ENCODE data around the gene CHST5. TPM values are rescaled to one million over a fixed set of nuclear protein-coding genes. Genes with fewer than 3 reads are reported as not detected.

CHST5 gene
- total RNA-seq, 5 donors from 2014 or later (not counting 1 experiment from before 2014, with no cell fraction given): 0.09 TPM; not detected in 4

DNA sequence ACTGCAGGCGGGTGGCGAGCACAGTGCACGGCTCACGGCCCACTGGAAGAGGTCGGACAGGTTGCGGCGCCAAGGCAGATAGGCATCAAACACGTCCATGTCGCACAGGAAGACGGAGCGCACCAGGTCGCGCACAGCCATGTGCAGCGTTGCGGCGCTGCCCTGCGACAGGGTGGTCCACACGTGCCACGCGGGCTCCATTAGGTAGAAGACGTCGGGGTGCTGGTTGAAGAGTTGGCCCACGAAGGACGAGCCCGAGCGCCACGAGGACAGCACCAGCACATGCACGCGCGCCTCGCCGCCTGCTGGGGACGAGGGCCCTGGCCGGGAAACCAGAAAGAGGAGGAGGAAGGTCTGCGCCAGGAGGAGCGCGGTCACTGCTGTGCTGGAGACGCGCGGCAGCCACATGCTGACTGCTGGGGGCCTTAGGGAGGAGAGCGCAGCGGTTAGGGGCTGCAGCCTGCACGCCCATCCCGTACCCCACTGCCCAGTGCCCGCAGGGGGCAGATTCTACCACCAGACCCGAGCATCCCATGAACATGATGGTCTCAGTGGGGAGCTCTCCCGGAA, 56.4 kb downstream of the CHST5 start:
- POLR2A ChIA-PET: no interaction called here
- WGBS (ENCODE audit: insufficient coverage): 97% methylated on average over 47 of the region's 47 CpGs
- no peaks in the 10 kb centered on the region for H3K4me1 ChIP-seq (ENCODE audit: control insufficient read depth in 1 of 2, extremely low read depth in 1 of 2, insufficient read depth in 2 of 2, low read length in 2 of 2)
- no peaks in the 10 kb centered on the region for H3K36me3 ChIP-seq (ENCODE audit: control insufficient read depth in 2 of 2, extremely low read depth in 1 of 2, insufficient read depth in 1 of 2, low read length in 1 of 2)
- Mint-ChIP-seq H3K27me3 (peaks cover 14 to 22% of the 10 kb centered on the region in 2 donors), H3K36me3 (no peaks in the 10 kb centered on the region), H3K27ac (no peak overlapping the region), H3K4me1 (no peaks in the 10 kb centered on the region), H3K4me3 (no peak overlapping the region), H3K9me3 (no peaks in the 10 kb centered on the region)
- CTCF ChIA-PET: no interaction called here
- DNase-seq: no peak
- no peak overlapping the region for H3K27ac ChIP-seq (ENCODE audit: low read length)
- H3K27me3 ChIP-seq (replicated peaks in 1 of 2; ENCODE audit: control insufficient read depth in 2 of 2, extremely low read depth in 1 of 2, insufficient read depth in 2 of 2, low read length in 1 of 2): peaks cover 0 to 19% of the 10 kb centered on the region in 2 experiments
- no peaks in the 10 kb centered on the region for H3K9me3 ChIP-seq
- no peak for ATAC-seq (replicated peaks in 1 of 4)
- H3K4me3 ChIP-seq (ENCODE audit: control insufficient read depth in 1 of 2, extremely low read depth in 1 of 2, low read length in 1 of 2): no peak overlapping the region

Other genes starting within 250 kb of the CHST5 start
- gene CFDP1, start 102.6 kb downstream of the CHST5 start, total RNA-seq: 10 to 100 TPM; 30.8 to 36.5 (median 34.2) TPM
- 10 to 100 TPM; 37.7 to 45.8 (median 41.9) TPM for gene TMEM170A, start 71.4 kb downstream of the CHST5 start, total RNA-seq
- under 1 TPM in 2 of 5 donors, not detected in 3; 0.15 to 0.16 TPM for gene CHST6, start 40.7 kb downstream of the CHST5 start, total RNA-seq
- gene TMEM231, start 20.1 kb upstream of the CHST5 start, total RNA-seq: 1 to 10 TPM; 1.5 to 3.0 (median 2.1) TPM
- gene GABARAPL2, start 30.3 kb upstream of the CHST5 start, total RNA-seq: 10 to 100 TPM; 70.9 to 78.6 (median 76.4) TPM
- 10 to 100 TPM; 62.9 to 79.2 (median 72.0) TPM for gene ADAT1, start 87.2 kb upstream of the CHST5 start, total RNA-seq
- 100 to 1,000 TPM; 121 to 151 (median 128) TPM for gene KARS1, start 111.6 kb upstream of the CHST5 start, total RNA-seq
- gene TERF2IP, start 111.7 kb upstream of the CHST5 start, total RNA-seq: 100 to 1,000 TPM in 1 of 5 donors, 10 to 100 TPM in 4; 86.0 to 104 (median 94.0) TPM
- gene CPHXL2, start 140.9 kb upstream of the CHST5 start, total RNA-seq: not detected
- gene DUXB, start 165.4 kb upstream of the CHST5 start, total RNA-seq: not detected
- not detected for gene CPHXL, start 190.4 kb upstream of the CHST5 start, total RNA-seq